Measurements from ENCODE around the gene IGSF8.

Gene IGSF8

DNA sequence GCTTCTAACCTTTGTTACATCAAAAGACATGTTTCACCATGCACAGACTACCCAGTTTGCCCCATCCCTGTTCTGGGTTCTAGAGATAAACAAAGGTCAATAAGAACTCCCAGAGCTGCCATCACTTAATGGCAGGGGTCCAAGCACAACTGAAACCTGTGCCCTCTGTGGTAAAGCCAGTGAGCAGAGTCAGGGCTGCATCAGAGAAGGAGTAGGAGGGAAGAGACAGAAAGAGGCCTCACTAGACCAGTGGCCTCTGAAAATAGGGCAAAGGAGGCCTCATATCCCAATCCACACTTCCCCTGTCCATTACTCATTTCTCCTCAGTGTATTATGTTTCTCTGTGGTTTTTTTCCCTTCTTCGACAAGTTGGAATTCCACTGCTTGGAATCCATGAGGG lies 27.3 kb upstream of the IGSF8 start:
- H3K36me3 ChIP-seq (ENCODE audit: insufficient read depth, low read length): peaks cover 93% of the 10 kb centered on the region
- H3K4me1 ChIP-seq (ENCODE audit: insufficient read depth, low read length): peaks cover 12% of the 10 kb centered on the region
- no peak overlapping the region for H3K9ac ChIP-seq (ENCODE audit: low read length)
- no peaks in the 10 kb centered on the region for H3K27me3 ChIP-seq (ENCODE audit: control insufficient read depth in 1 of 2, insufficient read depth in 2 of 2, low read length in 2 of 2)
- no peak overlapping the region for H3K27ac ChIP-seq (ENCODE audit: low read depth, low read length)
- H3K9me3 ChIP-seq (ENCODE audit: low read length): no peaks in the 10 kb centered on the region
- no peak overlapping the region for H3K4me3 ChIP-seq (ENCODE audit: low read depth in 1 of 2, low read length in 2 of 2)

DNA sequence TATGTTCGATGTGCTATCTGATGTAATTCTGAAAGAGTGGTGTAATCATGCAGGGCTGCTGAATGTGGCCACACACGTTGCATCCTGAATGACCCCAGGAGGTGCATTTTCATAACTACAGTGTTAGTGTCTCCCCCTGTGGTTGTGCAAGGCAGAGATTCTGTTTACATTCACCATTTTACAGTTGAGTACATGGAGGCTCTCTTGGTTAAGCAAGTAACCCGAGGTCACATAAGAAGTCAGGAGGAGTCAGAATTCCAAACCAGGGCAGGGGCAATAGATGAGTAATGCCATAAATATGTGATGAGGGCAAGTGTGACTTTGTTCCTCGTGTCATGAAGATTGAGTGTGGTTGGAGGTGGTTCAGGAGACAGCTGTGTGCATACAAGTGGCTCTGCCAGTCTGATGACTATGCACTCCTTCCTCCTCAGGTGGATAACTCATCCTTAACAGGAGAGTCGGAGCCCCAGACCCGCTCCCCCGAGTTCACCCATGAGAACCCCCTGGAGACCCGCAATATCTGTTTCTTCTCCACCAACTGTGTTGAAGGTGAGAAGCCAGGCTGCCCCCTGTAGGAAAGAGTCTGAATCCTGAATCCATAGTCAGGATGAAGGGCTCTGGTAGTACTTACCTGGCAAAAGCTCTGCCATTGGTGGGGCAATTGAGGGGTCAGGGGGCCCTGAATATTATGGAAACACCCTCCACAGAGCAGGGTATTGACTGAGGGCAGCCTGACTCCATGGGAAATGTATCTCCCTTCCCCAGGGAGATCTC lies 26.5 kb upstream of the IGSF8 start:
- Histone ChIP-seq H3K36me3 (ENCODE audit: insufficient read depth, low read length) (peaks cover 85% of the 10 kb centered on the region), H3K4me3 (ENCODE audit: low read depth in 1 of 2, low read length in 2 of 2) (no peak overlapping the region), H3K9ac (ENCODE audit: low read length) (no peak overlapping the region), H3K9me3 (ENCODE audit: low read length) (no peaks in the 10 kb centered on the region), H3K27ac (ENCODE audit: low read depth, low read length) (no peak overlapping the region), H3K4me1 (ENCODE audit: insufficient read depth, low read length) (peaks cover 15% of the 10 kb centered on the region), H3K27me3 (ENCODE audit: control insufficient read depth in 1 of 2, insufficient read depth in 2 of 2, low read length in 2 of 2) (no peaks in the 10 kb centered on the region)

DNA sequence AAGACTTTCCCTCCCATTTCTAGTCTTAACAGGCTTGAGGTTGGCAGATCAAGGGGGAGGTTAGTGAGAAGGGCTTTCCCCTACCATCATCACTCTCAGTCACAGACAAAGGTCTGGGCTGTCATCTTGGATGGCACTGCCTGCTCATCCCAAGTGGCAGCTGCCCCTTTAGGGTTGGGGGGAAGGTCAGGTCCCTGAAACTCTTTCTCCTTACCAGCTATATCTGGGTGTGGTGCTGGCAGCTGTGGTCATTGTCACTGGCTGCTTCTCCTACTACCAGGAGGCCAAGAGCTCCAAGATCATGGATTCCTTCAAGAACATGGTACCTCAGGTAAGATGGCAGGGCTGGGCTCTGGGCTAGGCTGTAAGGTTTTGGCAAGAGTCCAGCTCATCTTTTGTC lies 25.3 kb upstream of the IGSF8 start:
- peaks cover 24% of the 10 kb centered on the region for H3K4me1 ChIP-seq (ENCODE audit: insufficient read depth, low read length)
- H3K36me3 ChIP-seq (ENCODE audit: insufficient read depth, low read length): peaks cover 75% of the 10 kb centered on the region
- no peaks in the 10 kb centered on the region for H3K27me3 ChIP-seq (ENCODE audit: control insufficient read depth in 1 of 2, insufficient read depth in 2 of 2, low read length in 2 of 2)
- H3K9ac ChIP-seq (ENCODE audit: low read length): no peak overlapping the region
- H3K9me3 ChIP-seq (ENCODE audit: low read length): no peaks in the 10 kb centered on the region
- no peak overlapping the region for H3K4me3 ChIP-seq (ENCODE audit: low read depth in 1 of 2, low read length in 2 of 2)
- peak overlapping the region; percentile 14 for H3K27ac ChIP-seq (ENCODE audit: low read depth, low read length)

DNA sequence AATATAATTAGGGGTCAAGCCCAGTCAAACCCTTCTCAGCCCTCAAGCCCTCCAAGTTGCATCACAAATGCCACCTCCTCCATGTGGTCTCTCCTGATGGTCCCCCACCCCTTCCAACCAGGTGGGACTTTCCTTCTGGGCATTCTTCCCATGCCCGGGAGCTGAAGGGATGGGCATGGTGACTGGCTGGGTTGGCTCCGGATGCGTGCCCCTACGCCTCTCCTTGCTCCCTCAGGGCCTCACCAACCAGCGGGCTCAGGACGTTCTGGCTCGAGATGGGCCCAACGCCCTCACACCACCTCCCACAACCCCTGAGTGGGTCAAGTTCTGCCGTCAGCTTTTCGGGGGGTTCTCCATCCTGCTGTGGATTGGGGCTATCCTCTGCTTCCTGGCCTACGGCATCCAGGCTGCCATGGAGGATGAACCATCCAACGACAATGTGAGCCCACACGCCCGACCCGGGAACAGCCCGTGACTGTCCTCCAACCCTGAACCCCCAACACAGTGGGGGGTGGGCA lies 24.6 kb upstream of the IGSF8 start:
- Histone ChIP-seq H3K36me3 (ENCODE audit: insufficient read depth, low read length) (peaks cover 72% of the 10 kb centered on the region), H3K27ac (ENCODE audit: low read depth, low read length) (no peak overlapping the region)

DNA sequence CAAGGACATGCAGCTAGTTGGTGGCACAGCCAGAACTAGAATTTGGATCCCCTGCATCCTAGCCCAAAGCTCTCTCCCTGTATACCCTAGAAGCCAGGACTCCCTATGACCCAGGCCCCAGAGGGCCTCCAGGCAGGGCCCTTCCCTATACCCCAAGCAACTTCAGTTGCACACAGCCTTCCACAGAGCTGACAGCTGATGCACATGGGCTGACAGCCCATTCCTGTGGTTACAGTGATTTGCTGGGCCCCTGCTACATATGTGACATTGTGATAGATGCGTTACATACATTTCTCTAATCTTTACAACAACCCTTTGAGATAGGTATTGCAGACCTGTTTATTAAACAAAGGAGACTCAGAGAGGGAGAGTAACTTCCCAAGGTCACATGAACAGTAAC lies 23.0 kb upstream of the IGSF8 start:
- Histone ChIP-seq H3K27me3 (ENCODE audit: control insufficient read depth in 1 of 2, insufficient read depth in 2 of 2, low read length in 2 of 2) (no peaks in the 10 kb centered on the region), H3K27ac (ENCODE audit: low read depth, low read length) (no peak overlapping the region), H3K36me3 (ENCODE audit: insufficient read depth, low read length) (peaks cover 56% of the 10 kb centered on the region), H3K9me3 (ENCODE audit: low read length) (no peaks in the 10 kb centered on the region), H3K4me1 (ENCODE audit: insufficient read depth, low read length) (peaks cover 36% of the 10 kb centered on the region), H3K9ac (ENCODE audit: low read length) (no peak overlapping the region), H3K4me3 (ENCODE audit: low read depth in 1 of 2, low read length in 2 of 2) (no peak overlapping the region)

More for the DNA sequence above, 24.6 kb upstream of the IGSF8 start:
- H3K9me3 ChIP-seq (ENCODE audit: low read length): no peaks in the 10 kb centered on the region
- peaks cover 31% of the 10 kb centered on the region for H3K4me1 ChIP-seq (ENCODE audit: insufficient read depth, low read length)
- no peak overlapping the region for H3K9ac ChIP-seq (ENCODE audit: low read length)
- H3K4me3 ChIP-seq (ENCODE audit: low read depth in 1 of 2, low read length in 2 of 2): no peak overlapping the region
- no peaks in the 10 kb centered on the region for H3K27me3 ChIP-seq (ENCODE audit: control insufficient read depth in 1 of 2, insufficient read depth in 2 of 2, low read length in 2 of 2)

DNA sequence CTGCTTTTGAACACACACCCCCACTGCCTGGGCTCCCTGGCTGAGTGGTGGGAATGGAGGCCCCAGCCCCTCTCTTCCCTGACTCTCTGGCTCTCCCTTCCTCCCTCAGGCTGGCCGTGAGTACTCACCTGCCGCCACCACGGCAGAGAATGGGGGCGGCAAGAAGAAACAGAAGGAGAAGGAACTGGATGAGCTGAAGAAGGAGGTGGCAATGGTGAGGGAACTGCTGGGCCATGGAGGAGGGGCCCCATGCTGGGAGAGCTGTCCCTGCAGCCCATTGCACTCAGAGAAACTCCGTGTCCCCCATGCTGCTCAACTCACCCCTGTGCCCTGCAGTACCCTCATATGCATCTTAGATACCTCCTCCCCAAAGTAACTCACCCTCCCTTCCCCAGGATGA lies 22.4 kb upstream of the IGSF8 start:
- no peaks in the 10 kb centered on the region for H3K9me3 ChIP-seq (ENCODE audit: low read length)
- no peak overlapping the region for H3K27ac ChIP-seq (ENCODE audit: low read depth, low read length)
- H3K9ac ChIP-seq (ENCODE audit: low read length): no peak overlapping the region
- no peak overlapping the region for H3K4me3 ChIP-seq (ENCODE audit: low read depth in 1 of 2, low read length in 2 of 2)
- no peaks in the 10 kb centered on the region for H3K27me3 ChIP-seq (ENCODE audit: control insufficient read depth in 1 of 2, insufficient read depth in 2 of 2, low read length in 2 of 2)
- H3K36me3 ChIP-seq (ENCODE audit: insufficient read depth, low read length): peaks cover 52% of the 10 kb centered on the region
- peaks cover 36% of the 10 kb centered on the region for H3K4me1 ChIP-seq (ENCODE audit: insufficient read depth, low read length)

DNA sequence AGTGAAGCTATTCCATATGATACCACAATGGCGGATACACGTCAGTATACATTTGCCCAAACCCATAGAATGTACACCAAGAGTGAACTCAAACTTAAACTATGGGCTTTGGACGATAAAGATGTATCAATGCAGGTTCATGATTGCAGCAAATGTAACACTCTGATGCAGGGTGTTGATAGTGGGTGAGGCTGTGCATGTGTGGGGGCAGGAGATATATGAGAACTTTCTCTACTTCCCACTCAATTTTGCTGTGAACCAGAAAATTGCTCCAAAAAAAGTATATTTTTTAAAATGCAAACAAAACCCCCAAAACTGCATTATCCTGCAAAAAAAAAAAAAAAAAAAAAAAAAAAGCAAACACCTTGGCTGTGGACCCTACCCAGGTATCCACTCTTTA lies 20.5 kb upstream of the IGSF8 start:
- peaks cover 33% of the 10 kb centered on the region for H3K36me3 ChIP-seq (ENCODE audit: insufficient read depth, low read length)
- H3K9ac ChIP-seq (ENCODE audit: low read length): no peak overlapping the region
- H3K4me1 ChIP-seq (ENCODE audit: insufficient read depth, low read length): peaks cover 41% of the 10 kb centered on the region
- H3K27me3 ChIP-seq (ENCODE audit: control insufficient read depth in 1 of 2, insufficient read depth in 2 of 2, low read length in 2 of 2): no peaks in the 10 kb centered on the region
- no peak overlapping the region for H3K4me3 ChIP-seq (ENCODE audit: low read depth in 1 of 2, low read length in 2 of 2)
- H3K27ac ChIP-seq (ENCODE audit: low read depth, low read length): peak overlapping the region; percentile 96
- H3K9me3 ChIP-seq (ENCODE audit: low read length): no peaks in the 10 kb centered on the region

DNA sequence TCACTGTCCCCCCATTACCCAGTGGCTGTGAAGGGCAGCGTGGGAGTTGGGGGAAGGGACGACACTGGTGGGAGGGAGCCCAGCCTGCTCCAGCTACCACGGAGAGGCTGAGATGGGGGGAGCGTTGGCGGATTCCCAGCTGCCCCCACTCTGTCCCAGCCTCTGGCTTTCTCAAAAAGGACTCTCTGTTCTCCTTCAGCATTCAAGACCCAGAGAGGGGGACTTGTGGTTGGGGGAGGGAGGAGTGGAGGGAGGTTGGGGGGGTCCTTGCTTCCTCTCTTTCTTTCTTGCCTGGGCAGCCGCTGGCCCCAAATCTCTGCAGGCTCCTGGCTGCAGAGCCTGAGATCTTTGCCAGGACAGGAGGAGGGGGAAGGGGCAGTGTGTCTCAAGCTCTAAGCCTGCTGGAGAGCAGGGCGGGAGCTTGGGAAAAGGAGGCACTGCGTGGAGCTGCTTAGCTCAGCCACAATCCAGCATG lies 19.3 kb upstream of the IGSF8 start:
- Histone ChIP-seq H3K4me3 (ENCODE audit: low read depth in 1 of 2, low read length in 2 of 2) (peak overlapping the region; percentile 59 to 70), H3K27ac (ENCODE audit: low read depth, low read length) (peak overlapping the region; percentile 96), H3K9me3 (ENCODE audit: low read length) (no peaks in the 10 kb centered on the region), H3K36me3 (ENCODE audit: insufficient read depth, low read length) (peaks cover 21% of the 10 kb centered on the region), H3K9ac (ENCODE audit: low read length) (no peak overlapping the region), H3K27me3 (ENCODE audit: control insufficient read depth in 1 of 2, insufficient read depth in 2 of 2, low read length in 2 of 2) (no peaks in the 10 kb centered on the region), H3K4me1 (ENCODE audit: insufficient read depth, low read length) (peaks cover 47% of the 10 kb centered on the region)

DNA sequence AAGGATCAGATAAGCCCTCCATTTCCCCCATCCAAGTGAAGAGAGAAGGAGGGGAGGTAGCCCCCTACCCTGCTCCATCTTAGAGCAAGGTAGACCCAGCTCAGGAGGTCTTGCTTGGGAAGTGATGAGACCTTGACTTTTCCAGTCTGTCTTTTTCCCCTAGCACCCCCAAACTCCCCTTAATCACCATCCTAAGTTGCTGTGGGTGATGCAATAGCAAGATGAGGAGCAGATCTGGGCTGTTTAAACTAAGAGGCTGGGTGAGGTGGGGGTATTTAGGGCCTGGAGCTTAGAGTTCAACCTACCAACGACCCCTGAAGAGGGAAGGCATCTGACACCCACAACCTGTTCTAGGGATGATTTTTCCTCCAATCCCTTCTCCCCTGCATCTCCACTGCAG lies 18.9 kb upstream of the IGSF8 start:
- H3K4me3 ChIP-seq (ENCODE audit: low read depth in 1 of 2, low read length in 2 of 2): peak overlapping the region; percentile 59 to 70
- H3K27ac ChIP-seq (ENCODE audit: low read depth, low read length): peak overlapping the region; percentile 96
- H3K27me3 ChIP-seq (ENCODE audit: control insufficient read depth in 1 of 2, insufficient read depth in 2 of 2, low read length in 2 of 2): no peaks in the 10 kb centered on the region
- peaks cover 19% of the 10 kb centered on the region for H3K36me3 ChIP-seq (ENCODE audit: insufficient read depth, low read length)
- no peaks in the 10 kb centered on the region for H3K9me3 ChIP-seq (ENCODE audit: low read length)
- H3K9ac ChIP-seq (ENCODE audit: low read length): no peak overlapping the region
- peaks cover 47% of the 10 kb centered on the region for H3K4me1 ChIP-seq (ENCODE audit: insufficient read depth, low read length)

DNA sequence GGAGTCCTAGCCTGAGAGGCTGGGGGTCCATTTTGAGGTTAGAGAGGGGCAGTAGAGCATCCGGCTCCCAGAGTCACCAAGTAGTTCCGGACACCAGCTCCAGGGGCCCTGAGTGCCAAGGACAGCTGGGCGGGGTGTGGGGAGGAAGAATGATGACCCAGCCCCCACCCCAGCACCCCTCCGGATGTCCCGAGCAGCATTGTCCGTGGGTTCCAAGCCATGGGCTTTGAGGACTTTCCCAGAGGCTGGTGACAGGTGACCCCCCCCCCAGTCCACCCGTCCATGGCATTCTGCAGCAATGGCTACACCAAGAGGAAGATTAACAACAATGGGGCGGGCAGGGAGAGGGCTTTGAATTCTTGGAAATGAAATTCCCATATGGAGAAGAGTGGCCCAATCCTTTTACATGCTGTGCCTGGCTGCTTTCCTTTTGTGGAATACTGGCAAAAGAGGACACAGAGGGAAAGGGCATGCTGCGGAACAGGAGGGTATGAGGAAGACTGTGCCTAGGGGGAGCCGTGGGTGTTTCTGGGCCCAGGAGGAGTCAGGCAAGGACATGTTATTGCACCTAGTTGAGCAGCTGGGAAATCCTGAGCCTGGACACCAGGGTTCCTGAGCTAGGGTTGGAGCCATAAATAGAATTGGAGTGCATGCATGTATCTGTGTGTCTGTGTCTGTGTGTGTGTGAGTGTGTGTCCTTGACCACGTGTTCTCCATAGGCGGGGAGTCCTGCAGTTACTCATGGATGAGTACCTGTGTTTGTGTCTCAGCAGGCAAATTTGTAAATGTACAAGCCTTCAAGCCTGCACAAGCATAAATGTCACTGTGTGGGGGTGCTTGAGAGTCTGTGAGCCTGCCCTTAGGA lies 18.1 kb upstream of the IGSF8 start:
- H3K9ac ChIP-seq (ENCODE audit: low read length): no peak overlapping the region
- peak overlapping the region; percentile 59 to 70 for H3K4me3 ChIP-seq (ENCODE audit: low read depth in 1 of 2, low read length in 2 of 2)
- H3K4me1 ChIP-seq (ENCODE audit: insufficient read depth, low read length): peaks cover 47% of the 10 kb centered on the region
- H3K36me3 ChIP-seq (ENCODE audit: insufficient read depth, low read length): peaks cover 13% of the 10 kb centered on the region
- no peaks in the 10 kb centered on the region for H3K27me3 ChIP-seq (ENCODE audit: control insufficient read depth in 1 of 2, insufficient read depth in 2 of 2, low read length in 2 of 2)
- peak overlapping the region; percentile 96 for H3K27ac ChIP-seq (ENCODE audit: low read depth, low read length)
- no peaks in the 10 kb centered on the region for H3K9me3 ChIP-seq (ENCODE audit: low read length)

DNA sequence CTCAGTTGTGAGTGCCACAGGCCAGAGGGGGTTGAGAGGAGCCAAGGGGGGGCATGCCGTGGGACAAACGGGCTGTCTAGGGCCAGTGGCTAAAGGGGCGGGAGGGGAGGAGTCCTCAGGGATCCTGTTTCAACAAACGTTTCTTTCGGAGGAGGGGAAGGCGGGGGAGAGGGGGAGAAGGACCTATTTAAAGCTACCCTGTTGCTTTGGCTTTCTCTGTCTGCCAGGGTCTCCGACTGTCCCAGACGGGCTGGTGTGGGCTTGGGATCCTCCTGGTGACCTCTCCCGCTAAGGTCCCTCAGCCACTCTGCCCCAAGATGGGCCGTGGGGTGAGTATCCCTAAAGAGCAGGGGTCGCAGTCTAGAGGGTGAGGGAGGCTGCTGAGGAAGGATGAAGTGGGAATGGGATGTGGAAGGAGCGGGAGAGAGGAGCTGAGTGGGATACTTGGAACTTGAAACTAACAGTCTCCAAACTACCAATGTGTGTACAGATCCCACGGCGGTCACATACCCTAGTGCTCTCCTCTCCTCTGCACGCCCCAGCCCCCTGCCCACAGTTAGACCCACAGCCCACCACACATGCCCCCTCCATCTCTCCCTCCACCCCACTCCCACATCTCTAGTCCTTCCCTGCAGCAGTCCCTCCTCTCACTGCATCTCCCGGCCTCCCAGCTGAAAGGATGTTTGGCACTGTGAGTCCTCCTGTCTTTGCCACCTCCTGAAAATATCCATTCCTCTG lies 17.3 kb upstream of the IGSF8 start, which contains the start of gene ATP1A2:
Gene ATP1A2 (plus strand): TSS at position 215 of the 738 bp plus-strand sequence. CDS start 103 bp downstream, at position 318.
- Histone ChIP-seq H3K27me3 (ENCODE audit: control insufficient read depth in 1 of 2, insufficient read depth in 2 of 2, low read length in 2 of 2) (no peaks in the 10 kb centered on the region), H3K9ac (ENCODE audit: low read length) (no peak within 1 kb of the TSS), H3K4me3 (ENCODE audit: low read depth in 1 of 2, low read length in 2 of 2) (peak within 1 kb of the TSS; percentile 59 to 70), H3K4me1 (ENCODE audit: insufficient read depth, low read length) (peaks cover 47% of the 10 kb centered on the region), H3K36me3 (ENCODE audit: insufficient read depth, low read length) (peaks cover 6% of the 10 kb centered on the region), H3K27ac (ENCODE audit: low read depth, low read length) (peak within 1 kb of the TSS; percentile 96), H3K9me3 (ENCODE audit: low read length) (no peaks in the 10 kb centered on the region)

Measured in muscle layer of colon (tissue), 2 donors.